Mesendoderm (in vitro differentiated cells): Measurements from ENCODE around the gene GORASP1.

Experiments used
- DNase-seq: peaks from one replicate; pipeline ENCODE4 v3.0.0; 2013
- H2AK5ac ChIP-seq: 2 replicates; pipeline ENCODE4 v1.6.1; 2013; ENCODE audit warnings: low read length, inconsistent platforms
- H2BK120ac ChIP-seq: 2 replicates; pipeline ENCODE4 v1.6.1; 2013; ENCODE audit warnings: low read depth, mild to moderate bottlenecking, low read length, moderate library complexity, mixed read lengths
- H2BK15ac ChIP-seq: replicated peaks from 2 replicates; pipeline ENCODE4 v1.6.1; 2013; ENCODE audit warnings: low read depth, mild to moderate bottlenecking, moderate library complexity
- H2BK5ac ChIP-seq: 2 replicates; pipeline ENCODE4 v1.6.1; 2013; ENCODE audit warnings: low read length, inconsistent platforms
- H3K18ac ChIP-seq: 2 replicates; pipeline ENCODE4 v1.6.1; 2013; ENCODE audit warnings: mild to moderate bottlenecking, low read length, mixed read lengths
- H3K23ac ChIP-seq: one replicate; pipeline ENCODE4 v1.6.1; 2013; ENCODE audit warnings: low read length
- H3K27ac ChIP-seq: 2 replicates; pipeline ENCODE4 v1.5.1; 2013; ENCODE audit warnings: low read depth, mild to moderate bottlenecking, inconsistent platforms, low read length, moderate library complexity
- H3K27me3 ChIP-seq: 2 replicates; pipeline ENCODE4 v1.6.1; 2013; ENCODE audit warnings: low read length, control low read depth, mild to moderate bottlenecking, inconsistent platforms; ENCODE audit not compliant: insufficient read depth, poor library complexity
- H3K36me3 ChIP-seq: 2 replicates; pipeline ENCODE4 v1.6.1; 2013; ENCODE audit warnings: low read length, inconsistent platforms; ENCODE audit not compliant: control insufficient read depth, insufficient read depth
- H3K4ac ChIP-seq: one replicate; pipeline ENCODE4 v1.6.1; 2013; ENCODE audit warnings: low read depth, mild to moderate bottlenecking, low read length, moderate library complexity
- H3K4me1 ChIP-seq: 2 replicates; pipeline ENCODE4 v1.6.1; 2013; ENCODE audit warnings: low read depth, low read length, inconsistent platforms; ENCODE audit not compliant: control insufficient read depth
- H3K4me2 ChIP-seq: 2 replicates; pipeline ENCODE4 v1.6.1; 2013; ENCODE audit warnings: low read length
- H3K4me3 ChIP-seq: 2 replicates; pipeline ENCODE4 v1.5.1; 2013; ENCODE audit warnings: mild to moderate bottlenecking, low read length
- H3K56ac ChIP-seq: one replicate; pipeline ENCODE4 v1.6.1; 2013; ENCODE audit warnings: low read length
- H3K79me1 ChIP-seq: 2 replicates; pipeline ENCODE4 v1.6.1; 2013; ENCODE audit warnings: low read length, inconsistent platforms
- H3K79me2 ChIP-seq: 2 replicates; pipeline ENCODE4 v1.6.1; 2013; ENCODE audit warnings: mild to moderate bottlenecking, low read length; ENCODE audit not compliant: control insufficient read depth, insufficient read depth
- H3K9ac ChIP-seq: 2 replicates; pipeline ENCODE4 v1.6.1; 2013; ENCODE audit warnings: low read length, inconsistent platforms
- H4K5ac ChIP-seq: one replicate; pipeline ENCODE4 v1.6.1; 2013; ENCODE audit warnings: low read length
- H4K8ac ChIP-seq: one replicate; pipeline ENCODE4 v1.6.1; 2013; ENCODE audit warnings: low read depth, mild to moderate bottlenecking, control low read depth, low read length, moderate library complexity
- WGBS: extraction: QIAGEN DNeasy Blood & Tissue Kit; methylation state at CpG from one replicate; pipeline ENCODE4 v1.1.7; 2013; ENCODE audit warnings: low lambda C conversion rate, missing lambda C conversion rate; ENCODE audit not compliant: insufficient coverage; ENCODE audit errors: extremely low coverage; 5-methylcytosine and 5-hydroxymethylcytosine counted together

Gene GORASP1

DNA sequence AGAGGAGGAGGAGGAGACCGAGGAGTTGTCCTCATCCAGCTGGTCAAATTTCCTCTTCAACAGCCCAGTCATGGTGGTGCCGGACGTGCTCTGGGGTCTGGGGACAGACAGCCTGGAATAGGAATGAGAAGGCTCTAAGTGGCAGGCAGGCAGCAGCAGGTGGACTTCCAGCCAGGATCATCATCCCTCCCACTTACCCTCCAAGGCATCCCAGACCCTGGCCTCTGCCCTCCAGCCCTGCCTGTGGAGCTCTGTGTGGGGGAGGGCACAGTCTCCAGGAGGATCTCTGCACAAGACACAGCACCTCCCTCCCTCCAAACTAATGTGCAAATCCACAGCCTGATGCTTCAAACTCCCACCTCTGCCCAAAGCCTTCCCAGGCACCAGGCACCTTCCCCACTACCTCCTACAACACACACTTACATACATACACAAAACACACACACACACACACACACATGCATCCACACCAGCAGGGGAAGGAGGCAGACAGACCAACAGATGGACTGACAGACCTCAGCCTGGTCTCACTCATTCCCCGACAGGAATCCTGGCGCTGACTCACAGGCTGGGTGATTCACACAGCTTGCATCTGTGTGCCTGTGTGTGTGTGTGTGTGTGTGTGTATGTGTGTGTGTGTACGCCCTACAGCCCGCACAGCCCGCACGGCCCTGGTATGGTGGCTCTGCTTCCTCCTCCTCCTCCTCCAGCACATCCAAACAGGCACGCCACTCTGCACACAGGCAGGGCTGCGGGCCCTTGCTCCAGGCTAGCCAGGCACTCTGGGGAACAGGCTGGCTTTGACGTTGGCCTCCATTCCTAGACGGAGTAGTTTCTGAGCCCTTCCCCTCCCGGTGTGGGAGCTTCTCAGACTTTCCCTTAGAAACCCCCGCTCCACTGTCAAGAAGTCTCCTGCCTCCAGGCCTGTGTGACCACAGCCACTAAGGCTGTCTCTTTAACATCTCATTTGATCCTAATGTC, 39.5 kb upstream of the GORASP1 start:
- H3K23ac ChIP-seq = no peak overlapping the region
- no peaks in the 10 kb centered on the region for H3K27me3 ChIP-seq
- H3K18ac ChIP-seq = peak overlapping the region; percentile 23
- peaks cover 34% of the 10 kb centered on the region for H3K79me1 ChIP-seq
- no peak overlapping the region for H3K4me2 ChIP-seq
- peak overlapping the region; percentile 58 for H3K9ac ChIP-seq
- peak overlapping the region; percentile 80 for H3K56ac ChIP-seq
- peak overlapping the region; percentile 26 for H3K27ac ChIP-seq
- no peak overlapping the region for H4K8ac ChIP-seq
- H3K36me3 ChIP-seq = peaks cover 13% of the 10 kb centered on the region
- peak overlapping the region; percentile 69 for H2BK5ac ChIP-seq
- DNase-seq = peak; percentile 91
- no peak overlapping the region for H2BK120ac ChIP-seq
- peaks cover 43% of the 10 kb centered on the region for H3K4me1 ChIP-seq
- no peak overlapping the region for H3K4me3 ChIP-seq
- H3K4ac ChIP-seq = peak overlapping the region; percentile 23
- H2AK5ac ChIP-seq = peak overlapping the region; percentile 84
- no peak overlapping the region for H4K5ac ChIP-seq
- H2BK15ac ChIP-seq = no peak overlapping the region
- H3K79me2 ChIP-seq = peaks cover 53% of the 10 kb centered on the region
- no CpG with 5 or more reads among the region's 15 CpGs for WGBS

GRCh38 chr3:39146083-39146501, 38.7 kb upstream of the GORASP1 start:
- no peak overlapping the region for H2BK15ac ChIP-seq
- no peak overlapping the region for H3K56ac ChIP-seq
- H4K8ac ChIP-seq = no peak overlapping the region
- no peak overlapping the region for H2BK120ac ChIP-seq
- no peak overlapping the region for H3K4me2 ChIP-seq
- H3K4me1 ChIP-seq = peaks cover 35% of the 10 kb centered on the region
- no peak overlapping the region for H3K4me3 ChIP-seq
- no peak for DNase-seq
- no peak overlapping the region for H3K23ac ChIP-seq
- H3K27ac ChIP-seq = no peak overlapping the region
- peaks cover 13% of the 10 kb centered on the region for H3K36me3 ChIP-seq
- H3K9ac ChIP-seq = no peak overlapping the region
- no peak overlapping the region for H2AK5ac ChIP-seq
- peaks cover 33% of the 10 kb centered on the region for H3K79me1 ChIP-seq
- peaks cover 49% of the 10 kb centered on the region for H3K79me2 ChIP-seq
- no peaks in the 10 kb centered on the region for H3K27me3 ChIP-seq
- H3K18ac ChIP-seq = no peak overlapping the region
- WGBS = no CpG with 5 or more reads among the region's 11 CpGs
- no peak overlapping the region for H2BK5ac ChIP-seq
- H4K5ac ChIP-seq = no peak overlapping the region
- no peak overlapping the region for H3K4ac ChIP-seq

GRCh38 chr3:39144748-39145380, 37.4 kb upstream of the GORASP1 start:
- Histone ChIP-seq H4K5ac (no peak overlapping the region), H3K4me1 (peaks cover 26% of the 10 kb centered on the region), H3K27me3 (no peaks in the 10 kb centered on the region), H3K18ac (no peak overlapping the region), H3K9ac (no peak overlapping the region), H3K4me3 (no peak overlapping the region), H4K8ac (no peak overlapping the region), H3K56ac (no peak overlapping the region), H3K36me3 (peaks cover 18% of the 10 kb centered on the region), H2BK120ac (no peak overlapping the region), H3K79me1 (peaks cover 32% of the 10 kb centered on the region), H2AK5ac (no peak overlapping the region), H3K23ac (no peak overlapping the region), H2BK5ac (no peak overlapping the region), H3K4me2 (no peak overlapping the region), H3K79me2 (peaks cover 41% of the 10 kb centered on the region), H3K4ac (no peak overlapping the region), H3K27ac (no peak overlapping the region), H2BK15ac (no peak overlapping the region)
- no CpG with 5 or more reads among the region's 23 CpGs for WGBS
- DNase-seq = no peak

DNA sequence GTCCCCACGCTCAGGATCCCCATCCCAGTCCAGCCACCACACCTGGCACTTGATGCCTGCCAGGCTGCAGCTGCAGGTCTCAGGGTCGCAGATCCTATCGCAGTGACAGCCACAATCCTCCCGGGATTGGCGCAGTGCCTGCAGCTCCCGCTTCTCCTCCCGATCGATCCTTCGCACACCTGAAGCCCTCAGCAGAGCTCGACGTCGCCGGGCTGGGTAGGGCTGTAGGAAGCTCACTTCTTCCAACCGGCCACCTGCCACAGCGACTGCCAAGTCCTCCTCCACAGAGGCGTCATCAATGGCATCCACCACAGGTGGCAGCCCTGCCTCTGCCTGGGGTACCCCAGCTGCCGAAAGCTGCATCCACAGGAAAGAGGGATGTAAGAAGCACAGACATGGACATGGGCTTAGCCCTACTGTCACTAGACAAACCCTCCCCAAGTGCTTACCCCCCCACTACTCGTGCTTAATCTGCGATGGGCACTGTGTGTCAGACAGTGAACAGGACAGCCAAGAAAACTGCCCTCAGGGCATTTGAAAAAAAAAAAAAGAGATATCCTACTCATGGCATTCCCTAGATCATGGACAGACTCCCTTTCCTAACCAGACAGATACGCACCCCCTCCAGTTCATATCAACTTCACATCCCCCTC, 36.8 kb upstream of the GORASP1 start:
- Histone ChIP-seq H3K23ac (no peak overlapping the region), H3K27me3 (no peaks in the 10 kb centered on the region), H3K27ac (no peak overlapping the region), H3K79me1 (peaks cover 30% of the 10 kb centered on the region), H2BK120ac (no peak overlapping the region), H2AK5ac (no peak overlapping the region), H3K4me2 (no peak overlapping the region), H3K4me1 (peaks cover 20% of the 10 kb centered on the region), H3K4me3 (no peak overlapping the region), H3K56ac (no peak overlapping the region), H4K8ac (no peak overlapping the region), H2BK15ac (no peak overlapping the region), H3K79me2 (peaks cover 35% of the 10 kb centered on the region), H3K36me3 (peaks cover 18% of the 10 kb centered on the region), H2BK5ac (no peak overlapping the region), H3K9ac (no peak overlapping the region), H4K5ac (no peak overlapping the region), H3K18ac (no peak overlapping the region), H3K4ac (no peak overlapping the region)
- DNase-seq = no peak
- WGBS = no CpG with 5 or more reads among the region's 20 CpGs

DNA sequence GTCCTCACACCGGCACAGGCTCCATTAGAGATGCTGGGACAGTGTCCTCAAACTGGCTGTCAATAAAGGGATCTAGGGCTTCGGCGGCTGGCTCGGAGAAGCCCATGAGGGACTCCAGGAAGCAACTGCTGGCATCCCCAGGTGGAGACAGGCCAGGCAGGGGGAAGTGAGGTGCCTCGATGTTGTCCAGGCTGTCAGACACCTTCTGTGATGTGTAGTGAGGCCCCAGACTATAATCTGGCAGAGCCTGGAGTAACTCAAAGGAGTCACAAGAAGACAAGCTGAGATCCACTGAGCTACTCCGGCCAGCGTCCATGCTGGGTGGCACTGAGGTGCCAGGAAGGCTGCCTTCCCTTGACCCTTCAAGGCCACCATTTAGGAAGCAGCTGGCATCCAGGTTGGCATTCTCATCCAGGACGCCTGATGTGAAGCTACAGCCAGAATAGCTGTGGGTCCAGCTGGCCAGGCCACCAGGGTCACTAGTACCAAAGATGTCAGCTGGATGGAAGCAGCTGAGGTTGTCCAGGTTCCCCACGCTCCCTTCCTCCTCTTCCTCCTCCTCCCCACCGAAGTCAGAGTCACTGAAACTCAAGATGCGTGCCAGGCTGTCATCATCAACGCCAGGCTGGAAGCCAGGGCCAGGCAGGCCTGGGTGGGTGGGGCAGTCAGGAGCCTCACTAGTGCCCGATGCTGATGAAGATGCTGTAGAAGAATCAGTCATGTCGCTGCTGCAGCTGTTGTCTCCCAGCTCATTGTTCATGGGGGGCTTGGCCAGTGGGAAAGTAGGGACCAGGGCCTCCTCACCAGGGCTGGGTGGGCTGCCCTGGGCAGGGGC, 35.8 kb upstream of the GORASP1 start:
- Histone ChIP-seq H2BK5ac (no peak overlapping the region), H3K9ac (no peak overlapping the region), H3K4ac (no peak overlapping the region), H2BK15ac (no peak overlapping the region), H3K79me2 (peaks cover 25% of the 10 kb centered on the region), H2BK120ac (no peak overlapping the region), H3K4me2 (no peak overlapping the region), H3K27me3 (no peaks in the 10 kb centered on the region), H3K4me1 (peaks cover 10% of the 10 kb centered on the region), H3K56ac (no peak overlapping the region), H3K36me3 (peaks cover 18% of the 10 kb centered on the region), H3K23ac (no peak overlapping the region), H3K18ac (no peak overlapping the region), H3K27ac (no peak overlapping the region), H3K79me1 (peaks cover 27% of the 10 kb centered on the region), H4K5ac (no peak overlapping the region), H4K8ac (no peak overlapping the region), H3K4me3 (no peak overlapping the region), H2AK5ac (no peak overlapping the region)
- no CpG with 5 or more reads among the region's 14 CpGs for WGBS
- DNase-seq = no peak
